Stimulated activated naive CD4-positive, alpha-beta T cell treated with Interleukin-2 at 50 U/mL for 16 hours (primary cell): ENCODE results near the gene CTDSP2.
"Not testable (repeated sequence)": the region's sequence is repeated elsewhere in the genome, so short reads cannot be mapped to it uniquely, and the experiment has no call there.

ENCODE experiments used
- DNase-seq: peaks from one replicate; lab custom pipeline; 2025; lab: John Stamatoyannopoulos, UW

The CTDSP2 gene, protein sequence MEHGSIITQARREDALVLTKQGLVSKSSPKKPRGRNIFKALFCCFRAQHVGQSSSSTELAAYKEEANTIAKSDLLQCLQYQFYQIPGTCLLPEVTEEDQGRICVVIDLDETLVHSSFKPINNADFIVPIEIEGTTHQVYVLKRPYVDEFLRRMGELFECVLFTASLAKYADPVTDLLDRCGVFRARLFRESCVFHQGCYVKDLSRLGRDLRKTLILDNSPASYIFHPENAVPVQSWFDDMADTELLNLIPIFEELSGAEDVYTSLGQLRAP

GRCh38 chr12:57846577-57847319 is at the start of gene CTDSP2:
Gene CTDSP2, minus strand, starts transcription at chr12:57846729. Its CDS starts 294 bp downstream, at chr12:57846435.
- peak; percentile 85 for DNase-seq

DNA sequence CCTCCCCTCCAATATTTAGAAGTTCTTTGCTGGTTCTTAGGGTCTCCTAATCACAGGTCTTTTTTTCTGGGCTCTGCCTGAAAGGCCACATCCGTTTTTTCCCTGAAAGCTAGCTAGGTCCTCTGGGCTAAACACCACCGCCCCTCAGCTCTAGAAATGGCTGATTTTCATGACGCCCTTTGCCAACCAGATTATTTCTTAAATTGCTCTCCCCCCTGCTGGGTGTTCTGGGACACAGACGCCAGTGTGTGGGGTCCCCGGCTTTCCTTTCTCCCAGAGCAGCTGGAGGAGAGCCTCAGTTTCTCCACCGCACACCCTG is 49.5 kb upstream of the CTDSP2 start:
- no peak for DNase-seq

GRCh38 chr12:57895389-57896114 is 49.0 kb upstream of the CTDSP2 start:
- DNase-seq: no peak

DNA sequence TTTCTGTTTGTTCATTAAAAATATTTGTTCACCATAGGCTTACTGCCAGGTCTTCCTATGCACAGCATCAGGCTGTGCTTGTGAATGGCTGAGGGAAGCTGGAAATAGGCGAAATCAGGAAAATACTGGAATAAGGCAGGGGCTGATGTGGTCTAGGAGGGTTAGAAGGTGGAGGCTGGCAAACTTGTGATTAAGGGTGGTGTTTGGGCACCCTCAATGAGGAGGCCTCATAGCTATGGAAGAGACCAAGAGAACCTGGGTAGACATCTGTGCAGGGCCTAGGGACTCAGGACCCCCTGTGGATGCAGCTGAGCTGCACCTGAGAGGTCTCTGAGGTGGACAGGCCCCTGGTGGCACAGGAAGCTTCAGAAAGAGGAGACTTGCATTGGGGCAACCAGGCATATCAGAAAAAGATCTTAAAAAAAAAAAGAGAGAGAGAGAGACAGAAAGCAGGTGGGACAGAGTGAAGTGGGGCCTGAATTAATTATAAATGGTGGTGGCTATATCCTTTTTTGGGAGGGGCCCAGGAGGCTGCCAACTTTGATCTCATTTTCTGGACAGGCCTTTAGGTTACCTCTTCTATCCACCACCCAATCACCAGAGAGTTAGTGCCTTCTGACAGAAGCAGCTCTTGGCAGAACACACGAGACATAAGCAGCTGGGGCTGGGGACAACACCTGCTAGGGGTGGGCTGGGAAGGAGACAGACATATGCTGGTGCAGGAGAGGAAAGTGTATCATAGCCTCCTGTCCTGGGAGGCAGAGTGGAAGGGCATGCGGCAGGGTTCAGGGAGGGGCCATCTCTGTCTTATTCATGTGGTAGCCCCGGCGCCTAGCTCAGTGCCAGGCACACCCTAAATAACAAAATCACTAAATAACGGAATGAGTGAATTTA is 48.1 kb upstream of the CTDSP2 start:
- DNase-seq: no peak

GRCh38 chr12:57893431-57894353 is 47.2 kb upstream of the CTDSP2 start:
- DNase-seq: no peak

GRCh38 chr12:57892232-57892972 is 45.9 kb upstream of the CTDSP2 start:
- DNase-seq: no peak

- DNase-seq: no peak
Observed at GRCh38 chr12:57891542-57892228, 45.2 kb upstream of the CTDSP2 start.

- no peak for DNase-seq
Observed at GRCh38 chr12:57890191-57891115, 43.9 kb upstream of the CTDSP2 start.

DNA sequence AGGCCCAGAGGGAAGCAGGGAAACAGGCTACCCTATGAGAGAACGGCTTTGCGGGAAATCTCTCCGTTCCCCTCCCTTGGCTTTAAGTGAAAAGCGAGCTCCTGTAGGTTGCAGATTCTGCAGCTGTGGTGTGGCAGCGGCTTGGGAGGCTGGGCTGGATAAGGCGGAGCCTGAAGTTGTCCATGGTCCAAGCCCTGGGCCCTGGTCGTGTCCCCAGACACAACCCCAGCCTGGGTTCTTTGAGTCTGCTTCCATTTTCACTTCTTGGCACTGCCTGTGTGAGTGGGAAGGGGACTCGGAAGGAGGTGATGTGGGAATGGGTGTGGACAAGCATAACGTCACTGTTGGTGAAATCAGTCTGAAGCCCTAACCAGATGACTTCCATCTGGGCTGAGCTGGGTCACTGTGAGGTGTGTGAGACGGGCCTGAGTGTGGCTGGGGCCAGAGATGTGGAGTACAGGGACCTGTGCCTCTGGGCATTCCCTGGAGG is 43.0 kb upstream of the CTDSP2 start:
- DNase-seq: no peak

- DNase-seq: peak; percentile 7
Observed at GRCh38 chr12:57888409-57889157, 42.1 kb upstream of the CTDSP2 start.

- no peak for DNase-seq
Observed at GRCh38 chr12:57887631-57888408, 41.3 kb upstream of the CTDSP2 start.

GRCh38 chr12:57886964-57887363 is 40.4 kb upstream of the CTDSP2 start:
- not testable (repeated sequence) for DNase-seq

- DNase-seq: no peak
Observed at GRCh38 chr12:57886542-57886941, 40.0 kb upstream of the CTDSP2 start.

- no peak for DNase-seq
Observed at GRCh38 chr12:57885207-57885606, 38.7 kb upstream of the CTDSP2 start.

DNA sequence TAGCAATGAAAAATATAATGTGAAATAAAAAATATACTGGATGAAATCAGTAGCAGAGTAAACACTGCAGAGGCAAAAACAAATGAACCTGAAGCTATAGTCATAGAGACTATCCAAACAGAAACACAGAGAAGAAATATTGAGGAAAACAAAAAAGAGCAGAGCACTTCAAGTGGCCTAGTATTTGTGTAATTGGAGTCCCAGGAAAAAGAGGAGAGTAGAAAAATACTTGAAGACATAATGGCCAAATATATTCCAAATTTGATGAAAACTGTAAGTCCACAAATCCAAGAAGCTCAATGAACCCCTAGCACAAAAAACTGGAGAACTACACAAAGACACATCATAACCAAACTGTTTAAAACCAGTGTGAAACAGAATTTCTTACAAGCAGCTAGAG is 37.2 kb upstream of the CTDSP2 start:
- DNase-seq: no peak

DNA sequence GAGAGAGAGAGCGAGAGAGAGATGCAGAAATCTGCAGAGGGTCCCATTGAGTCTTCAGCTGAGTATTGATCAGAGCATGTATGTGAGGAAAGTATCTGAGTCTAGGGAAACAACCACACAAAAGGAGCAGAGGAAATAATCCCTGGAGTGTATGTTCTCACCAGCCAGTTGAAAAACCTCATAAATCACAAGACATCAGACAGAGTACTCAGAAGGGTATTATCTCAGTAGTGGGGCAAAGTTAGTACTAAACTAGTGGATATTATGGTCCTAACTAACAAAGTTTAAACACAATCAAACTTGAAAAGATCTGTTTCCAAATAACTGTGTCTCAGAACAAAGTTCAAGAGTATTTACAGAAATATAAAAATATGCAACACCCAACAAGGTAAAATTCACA is 36.5 kb upstream of the CTDSP2 start:
- DNase-seq: no peak

DNA sequence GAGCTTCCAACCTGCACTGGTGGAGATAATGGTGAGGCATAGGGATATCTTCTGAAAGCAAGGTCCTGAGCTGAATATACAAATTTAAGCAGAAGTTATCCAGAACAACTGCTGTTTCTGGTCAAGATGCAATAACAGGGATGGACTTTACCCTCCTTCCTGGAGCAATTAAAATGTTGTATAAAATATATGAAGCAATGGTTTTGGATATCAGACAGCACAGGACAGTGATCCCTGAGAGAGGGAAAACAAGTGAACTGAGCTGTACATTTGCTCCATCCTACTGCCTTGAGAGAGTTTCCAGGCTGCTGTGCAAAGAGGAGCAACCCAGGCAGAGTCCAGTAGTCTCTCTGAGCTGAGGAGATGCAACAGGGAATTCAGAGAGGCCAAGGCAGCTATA is 36.0 kb upstream of the CTDSP2 start:
- DNase-seq: no peak
